HCT116 (cell line): Measurements from ENCODE around the gene TMPO. TPM values are rescaled to one million over a fixed set of nuclear protein-coding genes. Genes with fewer than 3 reads are reported as not detected.

Experiments used
- ATAC-seq: fragments of 200-7000 bp; cut with Tn5 transposase; 2 replicates; pipeline ENCODE4 v1.9.1; 2020; ENCODE audit warnings: mild to moderate bottlenecking, moderate library complexity
- BruUV-seq: library from RNA; stranded (reverse); fragments of 400-500 nt; replicated peaks from 2 replicates; lab custom pipeline; 2021; lab: Mats Ljungman, UMichigan
- CTCF ChIA-PET: fragments of 300-600 bp; sonication (Branson Sonifier 250); formaldehyde crosslinking; loops from one replicate; lab custom pipeline; 2021; ENCODE audit warnings: antibody characterized with exemption; lab: Charles Lee
- POLR2A ChIA-PET: fragments of 300-600, 350-600 bp; sonication (Branson Sonifier 250); formaldehyde crosslinking; loops from one replicate; lab custom pipeline; 2021; ENCODE audit warnings: antibody characterized with exemption; lab: Charles Lee
- RAD21 ChIA-PET, 2 experiments: fragments of 300-600 bp; sonication (Branson Sonifier 250); formaldehyde crosslinking; loops; one replicate each; lab custom pipeline; 2023; ENCODE audit warnings: low total read pairs in 2 of 2; ENCODE audit not compliant: uncharacterized antibody in 2 of 2, unreplicated experiment in 2 of 2, low non-redundant PET in 1 of 2; lab: Charles Lee
- DNase-seq: peaks from one replicate; pipeline ENCODE4 v3.0.0-alpha.2; 2010; ENCODE audit warnings: low read depth, low spot score
- H2AFZ ChIP-seq: fragments of 200-600 bp; shearing (Covaris generic), sonication (generic); 2 replicates; pipeline ENCODE4 v1.6.1; 2017; ENCODE audit warnings: low read depth, mixed run types, mixed read lengths, antibody characterized with exemption, low read length; ENCODE audit not compliant: poor library complexity, severe bottlenecking
- H3K27ac ChIP-seq: 2 replicates; pipeline ENCODE4 v1.5.1; 2012; ENCODE audit warnings: low read depth, low read length
- H3K27me3 ChIP-seq: fragments of 200-600 bp; sonication (generic); 2 replicates; pipeline ENCODE4 v1.6.1; 2016; ENCODE audit warnings: mixed run types, low read length, mixed read lengths; ENCODE audit not compliant: insufficient read depth
- H3K36me3 ChIP-seq, 2 experiments: fragments of 200-500 bp in 1 of 2; fragments of 200-600 bp in 1 of 2; sonication (Bioruptor generic) in 1 of 2; sonication (generic) in 1 of 2; 2 replicates each; pipeline versions ENCODE4 v1.5.1 to v1.6.1; 2014 to 2016; ENCODE audit warnings: low read length in 2 of 2, inconsistent platforms in 1 of 2, mixed read lengths in 1 of 2, mixed run types in 1 of 2; ENCODE audit not compliant: insufficient read depth in 2 of 2, control insufficient read depth in 1 of 2
- H3K4me1 ChIP-seq, 2 experiments: fragments of 200-600 bp in 1 of 2; sonication (generic) in 1 of 2; 2 replicates each; pipeline versions ENCODE4 v1.5.1 to v1.6.1; 2012 to 2017; ENCODE audit warnings: low read length in 2 of 2, inconsistent platforms in 1 of 2, mild to moderate bottlenecking in 1 of 2, mixed read lengths in 1 of 2, mixed run types in 1 of 2, moderate library complexity in 1 of 2; ENCODE audit not compliant: insufficient read depth in 2 of 2, control insufficient read depth in 1 of 2
- H3K4me2 ChIP-seq: fragments of 200-600 bp; sonication (generic); 2 replicates; pipeline ENCODE4 v1.6.1; 2017; ENCODE audit warnings: mixed run types, low read length, mixed read lengths
- H3K4me3 ChIP-seq, 2 experiments: fragments of 200-600 bp in 1 of 2; sonication (generic) in 1 of 2; replicated peaks in 1 of 2; 2 replicates each; pipeline ENCODE4 v1.5.1; 2011 to 2016; ENCODE audit warnings: low read length in 2 of 2, control low read depth in 1 of 2, low read depth in 1 of 2, mild to moderate bottlenecking in 1 of 2, mixed read lengths in 1 of 2, mixed run types in 1 of 2
- H3K79me2 ChIP-seq: fragments of 200-600 bp; sonication (generic); 2 replicates; pipeline ENCODE4 v1.6.1; 2017; ENCODE audit warnings: mild to moderate bottlenecking, mixed run types, low read length, moderate library complexity, mixed read lengths; ENCODE audit not compliant: insufficient read depth
- H3K9ac ChIP-seq: fragments of 200-600 bp; sonication (generic); 2 replicates; pipeline ENCODE4 v1.6.1; 2016; ENCODE audit warnings: low read length, mixed read lengths
- H3K9me2 ChIP-seq: fragments of 200-600 bp; sonication (generic), shearing (Covaris generic); 2 replicates; pipeline ENCODE4 v1.6.1; 2017; ENCODE audit warnings: mixed run types, mild to moderate bottlenecking, moderate library complexity; ENCODE audit not compliant: insufficient read depth
- H3K9me3 ChIP-seq, 2 experiments: fragments of 200-500 bp in 1 of 2; fragments of 200-600 bp in 1 of 2; sonication (Bioruptor generic) in 1 of 2; sonication (generic) in 1 of 2; 2 replicates each; pipeline ENCODE4 v1.6.1; 2014 to 2017; ENCODE audit warnings: low read length in 2 of 2, mixed read lengths in 2 of 2, inconsistent platforms in 1 of 2, low read depth in 1 of 2, mild to moderate bottlenecking in 1 of 2, mixed run types in 1 of 2, moderate library complexity in 1 of 2; ENCODE audit not compliant: control insufficient read depth in 1 of 2, insufficient read depth in 1 of 2
- H4K20me1 ChIP-seq: fragments of 200-600 bp; sonication (generic), shearing (Covaris generic); 2 replicates; pipeline ENCODE4 v1.6.1; 2017; ENCODE audit warnings: mixed run types, mild to moderate bottlenecking, moderate library complexity; ENCODE audit not compliant: insufficient read depth
- CBX3 ChIP-seq: IDR thresholded peaks from 2 replicates; pipeline ENCODE4 v1.6.1; 2012; ENCODE audit warnings: low read depth
- CEBPB ChIP-seq: IDR thresholded peaks from 2 replicates; pipeline ENCODE4 v1.6.1; 2012; ENCODE audit warnings: low read depth
- JUND ChIP-seq: IDR thresholded peaks from 2 replicates; pipeline ENCODE4 v1.6.1; 2012
- POLR2A ChIP-seq: IDR thresholded peaks from 2 replicates; pipeline ENCODE4 v1.7.0; 2011; ENCODE audit warnings: borderline replicate concordance; ENCODE audit not compliant: insufficient read depth, insufficient read length; ENCODE audit errors: extremely low read depth
- POLR2AphosphoS5 ChIP-seq: IDR thresholded peaks from 2 replicates; pipeline ENCODE4 v1.6.1; 2011; ENCODE audit warnings: mild to moderate bottlenecking, low read depth, low read length, moderate library complexity
- RAD21 ChIP-seq: IDR thresholded peaks from 2 replicates; pipeline ENCODE4 v1.6.1; 2012; ENCODE audit warnings: low read depth, mild to moderate bottlenecking
- SRF ChIP-seq: IDR thresholded peaks from 2 replicates; pipeline ENCODE4 v1.6.1; 2012; ENCODE audit warnings: low read depth
- TCF7L2 ChIP-seq: IDR thresholded peaks from 2 replicates; pipeline ENCODE4 v1.7.0; 2011; ENCODE audit warnings: borderline replicate concordance, inconsistent platforms; ENCODE audit not compliant: insufficient read depth, insufficient read length; ENCODE audit errors: extremely low read depth
- YY1 ChIP-seq: IDR thresholded peaks from 2 replicates; pipeline ENCODE4 v1.6.1; 2011; ENCODE audit warnings: low read length, low read depth, moderate library complexity, mild to moderate bottlenecking; ENCODE audit not compliant: insufficient replicate concordance; ENCODE audit errors: extremely low read depth
- ZFX ChIP-seq: fragments of 450-650 bp; IDR thresholded peaks from 2 replicates; pipeline ENCODE4 v1.6.1; 2017
- ZNF274 ChIP-seq: fragments of 200-500 bp; sonication (Bioruptor generic); IDR thresholded peaks from 2 replicates; pipeline ENCODE4 v1.6.1; 2014; ENCODE audit warnings: mild to moderate bottlenecking, low read depth, low read length, inconsistent platforms
- intact Hi-C: fragments of 100-400 bp; cut with micrococcal nuclease; formaldehyde crosslinking; loops from 2 replicates; pipeline ENCODE4 v1.10.0; 2022
- total RNA-seq: library from RNA; stranded (reverse); gene quantifications from one replicate; pipeline ENCODE4 v1.2.1, GENCODE V29; 2021; ENCODE audit not compliant: unreplicated experiment
- TF ChIP-seq, protein P1 (sequence below): IDR thresholded peaks from 2 replicates; pipeline ENCODE4 v1.6.1; 2011; ENCODE audit warnings: mild to moderate bottlenecking, low read length, moderate library complexity; ENCODE audit not compliant: insufficient replicate concordance; ENCODE audit errors: extremely low read depth
- TF ChIP-seq, protein P2 (sequence below), 3 experiments: fragments of 200-600 bp in 1 of 3; sonication (generic) in 1 of 3; IDR thresholded peaks in 2 of 3; conservative IDR thresholded peaks in 1 of 3; 2 replicates each; pipeline ENCODE4 v1.5.1; 2012 to 2017; ENCODE audit warnings: low read depth in 2 of 3, low read length in 2 of 3, antibody characterized with exemption in 1 of 3, borderline replicate concordance in 1 of 3, control low read depth in 1 of 3, mild to moderate bottlenecking in 1 of 3, mixed read lengths in 1 of 3, mixed run types in 1 of 3, moderate library complexity in 1 of 3; ENCODE audit not compliant: insufficient read depth in 1 of 3
- TF ChIP-seq, protein P3 (sequence below): IDR thresholded peaks from 2 replicates; pipeline ENCODE4 v1.6.1; 2012

Gene TMPO
- total RNA-seq, 1 experiment from 2014 or later, result 207 TPM

DNA sequence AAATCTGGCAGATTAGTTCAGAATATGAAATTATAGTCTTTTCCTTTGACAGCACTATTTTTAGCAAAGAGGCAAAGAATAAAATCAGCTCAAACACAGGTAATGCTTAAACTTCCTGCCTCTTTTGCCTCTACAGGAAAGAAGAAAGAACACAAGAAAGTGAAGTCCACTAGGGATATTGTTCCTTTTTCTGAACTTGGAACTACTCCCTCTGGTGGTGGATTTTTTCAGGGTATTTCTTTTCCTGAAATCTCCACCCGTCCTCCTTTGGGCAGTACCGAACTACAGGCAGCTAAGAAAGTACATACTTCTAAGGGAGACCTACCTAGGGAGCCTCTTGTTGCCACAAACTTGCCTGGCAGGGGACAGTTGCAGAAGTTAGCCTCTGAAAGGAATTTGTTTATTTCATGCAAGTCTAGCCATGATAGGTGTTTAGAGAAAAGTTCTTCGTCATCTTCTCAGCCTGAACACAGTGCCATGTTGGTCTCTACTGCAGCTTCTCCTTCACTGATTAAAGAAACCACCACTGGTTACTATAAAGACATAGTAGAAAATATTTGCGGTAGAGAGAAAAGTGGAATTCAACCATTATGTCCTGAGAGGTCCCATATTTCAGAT, 17.4 kb downstream of the TMPO start (continued):
- no peak for TF ChIP-seq ZNF274
- TF ChIP-seq CEBPB, result no peak
- TF ChIP-seq, protein P1, sequence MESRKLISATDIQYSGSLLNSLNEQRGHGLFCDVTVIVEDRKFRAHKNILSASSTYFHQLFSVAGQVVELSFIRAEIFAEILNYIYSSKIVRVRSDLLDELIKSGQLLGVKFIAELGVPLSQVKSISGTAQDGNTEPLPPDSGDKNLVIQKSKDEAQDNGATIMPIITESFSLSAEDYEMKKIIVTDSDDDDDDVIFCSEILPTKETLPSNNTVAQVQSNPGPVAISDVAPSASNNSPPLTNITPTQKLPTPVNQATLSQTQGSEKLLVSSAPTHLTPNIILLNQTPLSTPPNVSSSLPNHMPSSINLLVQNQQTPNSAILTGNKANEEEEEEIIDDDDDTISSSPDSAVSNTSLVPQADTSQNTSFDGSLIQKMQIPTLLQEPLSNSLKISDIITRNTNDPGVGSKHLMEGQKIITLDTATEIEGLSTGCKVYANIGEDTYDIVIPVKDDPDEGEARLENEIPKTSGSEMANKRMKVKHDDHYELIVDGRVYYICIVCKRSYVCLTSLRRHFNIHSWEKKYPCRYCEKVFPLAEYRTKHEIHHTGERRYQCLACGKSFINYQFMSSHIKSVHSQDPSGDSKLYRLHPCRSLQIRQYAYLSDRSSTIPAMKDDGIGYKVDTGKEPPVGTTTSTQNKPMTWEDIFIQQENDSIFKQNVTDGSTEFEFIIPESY, result no peak
- TF ChIP-seq ZFX, result no peak
- TF ChIP-seq, protein P2, sequence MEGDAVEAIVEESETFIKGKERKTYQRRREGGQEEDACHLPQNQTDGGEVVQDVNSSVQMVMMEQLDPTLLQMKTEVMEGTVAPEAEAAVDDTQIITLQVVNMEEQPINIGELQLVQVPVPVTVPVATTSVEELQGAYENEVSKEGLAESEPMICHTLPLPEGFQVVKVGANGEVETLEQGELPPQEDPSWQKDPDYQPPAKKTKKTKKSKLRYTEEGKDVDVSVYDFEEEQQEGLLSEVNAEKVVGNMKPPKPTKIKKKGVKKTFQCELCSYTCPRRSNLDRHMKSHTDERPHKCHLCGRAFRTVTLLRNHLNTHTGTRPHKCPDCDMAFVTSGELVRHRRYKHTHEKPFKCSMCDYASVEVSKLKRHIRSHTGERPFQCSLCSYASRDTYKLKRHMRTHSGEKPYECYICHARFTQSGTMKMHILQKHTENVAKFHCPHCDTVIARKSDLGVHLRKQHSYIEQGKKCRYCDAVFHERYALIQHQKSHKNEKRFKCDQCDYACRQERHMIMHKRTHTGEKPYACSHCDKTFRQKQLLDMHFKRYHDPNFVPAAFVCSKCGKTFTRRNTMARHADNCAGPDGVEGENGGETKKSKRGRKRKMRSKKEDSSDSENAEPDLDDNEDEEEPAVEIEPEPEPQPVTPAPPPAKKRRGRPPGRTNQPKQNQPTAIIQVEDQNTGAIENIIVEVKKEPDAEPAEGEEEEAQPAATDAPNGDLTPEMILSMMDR (IDR thresholded peaks at IDR 0.05 in 2 of 3, conservative IDR thresholded peaks at IDR 0.05 in 1 of 3; ENCODE audit: borderline replicate concordance in 1 of 3, insufficient read depth in 1 of 3, low read depth in 2 of 3, low read length in 2 of 3), result peak; percentile 59 to 80 (median 74); a peak in 5 of 6 replicates
- TF ChIP-seq, protein P3, sequence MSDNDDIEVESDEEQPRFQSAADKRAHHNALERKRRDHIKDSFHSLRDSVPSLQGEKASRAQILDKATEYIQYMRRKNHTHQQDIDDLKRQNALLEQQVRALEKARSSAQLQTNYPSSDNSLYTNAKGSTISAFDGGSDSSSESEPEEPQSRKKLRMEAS, result no peak
- TF ChIP-seq JUND, result no peak

DNA sequence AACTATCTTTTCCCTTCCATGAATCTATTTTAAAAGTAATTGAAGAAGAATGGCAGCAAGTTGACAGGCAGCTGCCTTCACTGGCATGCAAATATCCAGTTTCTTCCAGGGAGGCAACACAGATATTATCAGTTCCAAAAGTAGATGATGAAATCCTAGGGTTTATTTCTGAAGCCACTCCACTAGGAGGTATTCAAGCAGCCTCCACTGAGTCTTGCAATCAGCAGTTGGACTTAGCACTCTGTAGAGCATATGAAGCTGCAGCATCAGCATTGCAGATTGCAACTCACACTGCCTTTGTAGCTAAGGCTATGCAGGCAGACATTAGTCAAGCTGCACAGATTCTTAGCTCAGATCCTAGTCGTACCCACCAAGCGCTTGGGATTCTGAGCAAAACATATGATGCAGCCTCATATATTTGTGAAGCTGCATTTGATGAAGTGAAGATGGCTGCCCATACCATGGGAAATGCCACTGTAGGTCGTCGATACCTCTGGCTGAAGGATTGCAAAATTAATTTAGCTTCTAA, 18.4 kb downstream of the TMPO start:
- no peak for DNase-seq
- peaks cover 59 to 73% of the 10 kb centered on the region in 2 experiments for H3K36me3 ChIP-seq
- H4K20me1 ChIP-seq, result peaks cover 25% of the 10 kb centered on the region; the same call in 1 of the 2 replicates
- BruUV-seq, result no TSS peak
- no peaks in the 10 kb centered on the region for H3K9me2 ChIP-seq
- no peak overlapping the region for H3K27ac ChIP-seq
- H2AFZ ChIP-seq, result no peak overlapping the region
- RAD21 ChIA-PET, result no interaction called here
- no peak for ATAC-seq
- H3K27me3 ChIP-seq, result no peaks in the 10 kb centered on the region
- H3K9me3 ChIP-seq, result no peaks in the 10 kb centered on the region
- H3K4me2 ChIP-seq, result no peak overlapping the region
- intact Hi-C loops, result loop anchor here (2.0 to 5.0 kb wide), 3 partner anchors 41 to 465 kb away; no protein-coding TSS in a partner anchor
- peaks cover 98% of the 10 kb centered on the region for H3K79me2 ChIP-seq
- H3K4me3 ChIP-seq, result no peak overlapping the region
- H3K4me1 ChIP-seq, result no peaks in the 10 kb centered on the region
- POLR2A ChIA-PET, result no interaction called here
- CTCF ChIA-PET, result no interaction called here
- no peak overlapping the region for H3K9ac ChIP-seq
- TF ChIP-seq POLR2A (no peak), SRF (no peak), RAD21 (no peak), YY1 (no peak), CBX3 (no peak), POLR2AphosphoS5 (no peak), CEBPB (no peak), TCF7L2 (no peak)
- TF ChIP-seq, protein P1, result no peak
- TF ChIP-seq, all 23 proteins: peak for 0
